GM18526 (cell line): ENCODE results near the gene XKR8.
A peak's percentile ranks its signal among the peaks of the same experiment; 100 is the strongest.

Experiments used
- POLR2A ChIP-seq: IDR thresholded peaks from 3 replicates; pipeline ENCODE4 v1.6.1; 2011; ENCODE audit not compliant: insufficient read length; ENCODE audit errors: extremely low read depth

The XKR8 gene

GRCh38 chr1:27959792-27960603 lies at the start of gene XKR8:
Gene XKR8 (plus strand): TSS chr1:27959973. CDS start chr1:27960070, 97 bp downstream.
- peak; percentile 62 for TF ChIP-seq POLR2A

DNA sequence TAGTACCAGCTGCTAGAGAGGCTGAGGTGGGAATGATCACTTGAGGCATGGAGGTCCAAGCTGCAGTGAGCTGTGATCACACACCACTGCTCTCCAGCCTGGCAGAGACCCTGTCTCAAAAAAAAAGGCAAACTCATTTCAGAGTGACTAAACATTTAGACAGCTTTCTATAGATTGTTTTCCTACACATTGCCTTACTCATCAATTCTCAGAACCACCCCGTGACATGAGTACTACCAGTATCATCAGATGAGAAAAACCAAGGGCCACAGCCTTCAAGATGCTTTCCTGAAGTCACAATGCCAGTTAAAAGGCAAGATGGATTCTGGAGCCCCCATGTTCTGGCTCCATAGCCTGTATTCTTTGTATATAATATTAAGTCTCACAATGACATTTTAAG lies 47.3 kb upstream of the XKR8 start:
- no peak for TF ChIP-seq POLR2A

DNA sequence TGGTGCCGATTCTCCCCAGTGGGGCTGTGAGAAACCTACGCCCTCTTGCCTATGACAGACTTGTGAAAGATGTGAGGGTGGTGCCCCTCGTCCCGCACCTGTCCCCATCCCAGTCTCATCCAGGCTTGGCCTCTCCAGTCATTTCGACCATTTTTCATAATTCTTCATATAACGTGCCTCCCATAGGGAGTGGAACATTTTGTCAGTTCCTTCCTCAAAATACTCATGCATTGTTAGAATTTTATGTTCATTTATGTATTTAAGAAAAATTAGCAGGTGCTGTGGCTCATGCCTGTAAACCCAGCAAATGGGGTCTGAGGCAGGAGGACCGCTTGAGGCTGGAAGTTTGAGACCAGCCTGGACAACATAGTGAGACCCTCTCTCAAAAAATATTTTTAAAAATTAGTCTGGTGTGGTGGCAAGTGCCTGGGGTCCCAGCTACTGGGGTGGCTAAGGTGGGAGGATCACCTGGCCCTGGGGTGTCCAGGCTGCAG lies 44.6 kb upstream of the XKR8 start:
- no peak for TF ChIP-seq POLR2A

DNA sequence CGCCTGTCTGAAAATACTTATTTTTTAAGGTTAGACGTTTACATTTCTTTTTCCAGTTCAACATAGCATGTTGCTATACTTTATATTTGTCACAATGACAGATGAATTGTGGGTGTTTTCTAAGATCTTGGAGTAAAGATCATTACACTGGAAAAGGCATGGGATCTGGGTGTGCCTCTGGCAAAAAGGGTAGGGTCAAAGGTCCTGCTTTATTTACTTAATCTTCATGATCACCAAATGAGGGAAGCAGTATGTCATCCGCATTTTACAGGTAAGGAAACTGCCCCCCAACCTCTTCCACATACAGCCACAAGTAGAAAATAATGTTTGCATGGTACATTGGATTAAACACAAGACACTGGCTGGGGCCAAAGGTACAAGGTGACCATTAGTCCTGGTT lies 37.5 kb upstream of the XKR8 start:
- TF ChIP-seq POLR2A = no peak

DNA sequence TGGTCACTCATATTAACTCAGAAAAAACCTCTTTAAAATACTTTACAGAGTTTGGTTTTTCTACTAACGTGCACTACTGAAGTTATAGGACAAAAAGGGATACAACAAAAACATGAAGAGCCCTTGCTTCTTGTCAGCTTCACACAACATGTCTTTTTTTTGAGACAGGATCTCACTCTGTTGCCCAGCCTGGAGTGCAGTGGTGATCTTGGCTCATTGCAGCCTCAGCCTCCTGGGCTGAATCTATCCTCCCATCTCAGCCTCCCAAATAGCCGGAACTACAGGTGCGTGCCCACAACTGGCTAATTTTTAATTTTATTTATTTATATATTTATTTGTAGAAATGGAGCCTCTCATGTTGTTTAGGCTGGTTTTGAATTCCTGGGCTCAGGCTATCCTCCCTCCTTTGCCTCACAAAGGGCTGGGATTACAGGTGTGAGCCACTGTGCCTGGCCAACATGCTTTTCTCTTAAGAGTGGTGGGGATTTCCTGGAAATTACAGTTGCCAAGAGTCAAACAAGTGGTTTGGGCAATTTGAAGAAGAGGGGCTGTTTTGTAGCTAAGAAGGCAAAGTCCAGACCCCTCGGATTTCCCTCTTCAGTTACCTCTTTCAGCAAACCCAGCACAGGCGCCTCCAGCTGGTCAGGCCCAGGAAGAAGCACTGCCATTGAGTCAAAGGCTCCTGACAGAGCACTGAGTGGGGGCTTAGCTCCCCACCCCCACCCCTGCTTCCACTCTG lies 31.4 kb upstream of the XKR8 start:
- no peak for TF ChIP-seq POLR2A

DNA sequence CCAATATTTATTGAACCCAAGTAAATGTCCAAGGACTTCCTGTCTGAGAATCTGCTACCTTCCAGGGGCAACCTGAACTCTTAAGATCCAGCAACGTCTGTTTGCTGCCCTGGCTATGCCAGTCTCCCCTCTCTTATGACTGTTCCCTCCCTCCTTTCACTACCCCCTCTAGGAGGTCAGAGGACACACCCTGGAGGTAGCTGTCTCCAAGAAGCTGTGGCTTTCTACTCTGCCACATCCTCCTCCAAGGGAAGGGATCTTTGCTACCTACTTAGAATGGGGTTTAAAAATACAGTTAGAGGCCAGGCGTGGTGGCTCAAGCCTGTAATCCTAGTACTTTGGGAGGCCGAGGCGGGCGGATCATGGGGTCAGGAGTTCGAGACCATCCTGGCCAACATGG lies 28.6 kb upstream of the XKR8 start:
- TF ChIP-seq POLR2A = no peak

DNA sequence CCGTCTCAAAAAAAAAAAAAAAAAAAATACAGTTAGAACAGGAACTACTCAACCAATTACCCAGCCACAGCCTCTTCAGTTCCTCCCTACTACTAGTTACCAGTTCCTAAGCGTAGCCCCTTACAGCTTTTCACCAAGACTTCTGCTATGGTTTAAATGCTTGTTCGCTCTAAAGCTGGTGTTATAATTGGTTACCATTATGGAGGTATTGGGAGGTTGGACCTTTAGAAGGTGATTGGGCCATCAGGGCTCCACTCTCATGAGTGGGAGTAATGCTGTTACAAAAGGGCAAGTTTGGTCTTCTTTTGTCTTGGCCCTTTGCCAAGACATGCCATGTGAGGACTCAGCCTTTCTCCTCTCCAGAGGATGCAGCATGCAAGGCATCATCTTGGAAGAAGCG lies 28.0 kb upstream of the XKR8 start:
- no peak for TF ChIP-seq POLR2A

DNA sequence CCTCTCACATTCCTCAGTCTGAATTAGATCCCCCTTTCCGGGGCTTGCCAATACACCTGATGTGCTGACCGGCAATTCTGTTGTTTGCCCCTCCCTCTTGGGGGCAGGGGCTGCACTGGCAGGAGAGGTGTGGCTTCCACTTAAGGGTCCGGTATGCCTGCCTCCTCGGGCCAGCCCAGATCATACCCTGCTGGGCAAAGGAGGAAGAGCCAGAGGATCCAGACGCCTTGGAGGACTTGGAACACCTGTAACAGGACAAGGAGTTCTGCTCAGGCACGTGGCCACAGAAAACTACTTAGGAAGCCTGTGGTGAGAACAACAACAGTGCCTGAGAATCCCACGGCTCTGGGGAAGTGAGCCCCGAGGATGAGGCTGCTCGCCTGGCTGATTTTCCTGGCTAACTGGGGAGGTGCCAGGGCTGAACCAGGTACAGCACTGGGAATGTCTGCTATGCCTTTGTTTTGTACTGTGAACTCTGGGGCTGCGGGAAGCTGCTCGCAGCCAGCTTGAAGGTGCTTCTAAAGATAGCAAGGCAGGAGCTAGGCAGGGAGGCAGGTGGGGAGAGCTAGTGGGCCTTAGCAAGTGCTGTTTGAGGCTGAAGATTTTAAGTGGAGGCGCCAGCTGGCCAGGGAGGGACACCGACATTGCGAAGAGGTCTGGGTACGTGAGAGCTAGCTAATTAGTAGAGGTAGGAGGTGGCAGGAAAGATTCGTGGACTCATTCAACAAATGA lies 24.8 kb upstream of the XKR8 start, which contains the start of gene SMPDL3B:
SMPDL3B (plus strand) TSS at position 183 of the 732 bp plus-strand sequence; CDS start at position 367, 184 bp downstream.
- no peak for TF ChIP-seq POLR2A

DNA sequence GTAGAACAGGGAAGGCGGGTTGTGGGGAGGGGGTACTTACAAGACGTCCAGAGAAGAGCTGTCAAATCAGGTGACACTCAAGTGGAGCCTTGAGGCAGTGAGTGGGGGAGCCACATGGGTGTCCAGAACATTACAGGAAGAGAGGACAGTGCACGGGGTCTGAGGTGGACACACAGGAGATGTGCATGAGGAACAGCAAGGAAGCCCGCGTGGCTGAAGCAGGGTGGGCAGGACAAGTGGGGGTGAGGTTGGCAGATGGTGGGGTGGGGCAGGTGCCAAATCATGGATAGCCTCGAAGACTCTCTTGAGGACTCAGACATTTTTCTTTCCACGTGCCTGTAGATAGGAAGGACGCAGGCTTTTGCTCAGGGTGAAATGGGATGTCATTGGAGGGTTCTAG lies 24.1 kb upstream of the XKR8 start:
- no peak for TF ChIP-seq POLR2A

GRCh38 chr1:27936370-27936769 lies 23.4 kb upstream of the XKR8 start:
- no peak for TF ChIP-seq POLR2A

- no peak for TF ChIP-seq POLR2A
These were observed 22.3 kb upstream of the XKR8 start for GRCh38 chr1:27937524-27937836.

DNA sequence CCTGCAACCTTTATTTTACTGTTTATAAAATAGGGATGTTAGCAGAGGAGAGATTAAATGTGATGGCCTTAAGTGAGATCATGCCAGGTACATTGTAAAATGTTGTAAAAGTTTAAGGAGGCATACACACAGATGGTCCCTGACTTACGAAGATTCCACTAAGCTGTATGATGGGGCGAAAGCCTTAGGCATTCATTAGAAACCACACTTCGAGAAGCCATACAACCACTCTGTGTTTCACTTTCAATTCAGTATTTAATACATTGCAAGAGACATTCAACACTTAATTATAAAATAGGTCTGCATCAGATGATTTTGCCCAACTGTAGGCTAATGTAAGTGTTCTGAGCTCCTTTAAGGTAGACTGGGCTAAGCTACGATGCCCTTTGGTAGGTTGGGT lies 21.3 kb upstream of the XKR8 start:
- no peak for TF ChIP-seq POLR2A

DNA sequence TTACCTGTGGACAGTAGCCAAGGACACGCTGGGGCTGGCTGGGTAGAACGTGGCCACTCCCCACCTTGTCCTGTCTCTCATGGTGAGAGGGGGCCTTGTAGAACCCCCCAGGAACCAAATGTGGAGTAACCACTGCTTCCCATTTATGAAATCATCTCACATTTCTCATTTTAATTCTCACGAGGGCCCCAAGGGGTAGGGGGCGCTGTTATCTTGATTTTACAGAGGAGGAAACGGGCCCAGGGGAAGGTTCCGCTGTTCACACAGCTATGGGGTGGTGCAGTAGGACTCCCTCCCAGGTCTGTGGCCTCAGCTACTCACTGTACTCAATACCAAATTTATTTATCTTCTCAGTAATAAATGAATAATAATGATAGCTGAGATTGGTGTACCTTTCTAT lies 19.5 kb upstream of the XKR8 start:
- TF ChIP-seq POLR2A = no peak

- no peak for TF ChIP-seq POLR2A
These were observed 18.8 kb upstream of the XKR8 start for GRCh38 chr1:27940870-27941560.

DNA sequence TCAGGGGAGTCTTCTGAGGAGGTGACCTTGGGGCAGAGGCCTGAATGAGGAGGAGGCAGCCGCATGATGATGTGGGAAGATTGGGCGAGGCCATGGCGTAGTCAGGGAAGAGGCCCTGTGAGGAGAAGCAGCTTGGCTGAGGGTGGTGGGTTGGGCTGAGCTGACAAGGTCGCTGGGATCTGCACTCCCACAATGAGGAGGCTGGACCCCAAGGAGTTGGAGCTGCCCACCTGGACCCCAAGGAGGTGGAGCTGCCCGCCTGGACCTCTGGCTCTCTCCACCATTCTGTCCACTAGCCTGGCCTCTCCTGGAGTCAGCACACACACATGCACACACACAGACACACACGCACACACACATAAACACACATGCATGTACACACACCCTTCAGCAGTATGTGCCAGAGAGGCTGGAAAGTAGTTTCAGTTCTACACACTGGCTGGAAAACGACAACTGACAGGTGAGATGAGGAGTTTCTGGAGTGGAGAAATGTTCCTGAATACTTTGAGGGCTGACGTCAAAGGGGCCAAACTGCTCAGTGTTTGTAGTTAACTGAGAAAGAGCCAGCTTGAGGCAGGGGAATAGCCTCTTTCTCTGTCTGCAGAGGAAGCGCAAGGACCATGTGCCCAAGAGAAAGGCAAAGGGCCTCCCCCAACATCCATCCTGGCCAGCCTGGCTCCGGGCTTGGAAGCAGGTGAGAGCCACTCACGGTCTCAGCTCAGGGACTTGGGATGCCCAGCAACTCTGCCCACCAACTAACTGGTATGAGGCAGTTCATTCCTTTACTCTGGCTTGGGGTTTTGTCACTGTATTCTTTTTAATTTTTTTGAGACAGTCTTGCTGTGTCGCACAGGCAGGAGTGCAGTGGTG lies 17.9 kb upstream of the XKR8 start:
- TF ChIP-seq POLR2A = no peak

- no peak for TF ChIP-seq POLR2A
These were observed 14.8 kb upstream of the XKR8 start for GRCh38 chr1:27945020-27945419.
